Measurements from ENCODE around the gene PARP8.

Gene PARP8

DNA sequence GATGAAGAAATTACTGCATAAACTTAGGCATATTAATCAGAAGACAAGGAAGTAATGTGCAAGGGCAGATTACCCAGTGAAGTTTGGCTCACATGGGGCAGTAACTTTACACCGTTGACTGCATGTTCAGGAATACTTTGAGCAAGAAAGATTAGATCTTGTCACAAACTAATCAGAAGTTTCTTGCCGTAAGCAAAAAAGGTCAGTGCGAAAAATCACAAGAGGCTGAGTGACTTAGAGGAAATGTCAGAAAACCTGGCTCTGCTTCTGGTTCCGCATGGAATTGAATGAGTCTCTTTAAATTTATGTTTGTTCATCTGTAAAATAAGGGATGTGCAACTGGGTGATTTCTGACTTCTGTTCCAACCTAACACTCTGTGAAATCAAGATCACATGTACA is 64.4 kb downstream of the PARP8 start:
- Histone ChIP-seq H3K27me3 (ENCODE audit: control insufficient read depth, insufficient read depth, low read length) (no peaks in the 10 kb centered on the region), H3K4me3 (ENCODE audit: low read length) (no peak overlapping the region), H3K4me2 (ENCODE audit: low read length) (no peak overlapping the region), H3K9ac (ENCODE audit: low read depth, low read length) (no peak overlapping the region), H3K4me1 (ENCODE audit: control insufficient read depth, insufficient read depth, low read length) (peaks cover 14% of the 10 kb centered on the region), H3K36me3 (ENCODE audit: insufficient read depth, low read length) (no peaks in the 10 kb centered on the region), H3K9me3 (replicated peaks; ENCODE audit: low read length) (no peaks in the 10 kb centered on the region)

GRCh38 chr5:50733741-50734140 is 67.3 kb downstream of the PARP8 start:
- Histone ChIP-seq H3K4me3 (ENCODE audit: low read length) (no peak overlapping the region), H3K4me2 (ENCODE audit: low read length) (no peak overlapping the region), H3K9ac (ENCODE audit: low read depth, low read length) (no peak overlapping the region), H3K27me3 (ENCODE audit: control insufficient read depth, insufficient read depth, low read length) (no peaks in the 10 kb centered on the region), H3K36me3 (ENCODE audit: insufficient read depth, low read length) (no peaks in the 10 kb centered on the region), H3K4me1 (ENCODE audit: control insufficient read depth, insufficient read depth, low read length) (no peaks in the 10 kb centered on the region), H3K9me3 (replicated peaks; ENCODE audit: low read length) (no peaks in the 10 kb centered on the region)

DNA sequence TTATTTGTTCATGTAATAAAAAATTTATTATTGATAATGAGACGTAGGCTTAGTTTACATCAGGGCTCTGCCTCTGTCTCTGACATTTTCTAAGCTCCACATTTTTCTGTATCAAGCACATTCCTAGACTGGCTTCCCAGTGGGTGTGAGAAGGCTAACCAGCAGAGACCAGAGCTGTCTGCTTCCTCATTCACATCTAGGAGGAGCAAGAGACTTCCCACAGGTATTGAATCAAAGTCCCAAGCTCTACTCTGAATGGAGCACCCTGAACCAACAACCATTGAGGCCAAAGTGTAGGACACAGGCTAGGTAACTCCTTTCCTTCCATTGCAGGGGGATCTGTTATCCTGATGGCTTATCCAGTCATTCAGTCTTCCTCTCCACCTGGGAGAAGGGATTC is 72.4 kb downstream of the PARP8 start:
- H3K4me2 ChIP-seq (ENCODE audit: low read length): no peak overlapping the region
- no peaks in the 10 kb centered on the region for H3K9me3 ChIP-seq (replicated peaks; ENCODE audit: low read length)
- H3K36me3 ChIP-seq (ENCODE audit: insufficient read depth, low read length): no peaks in the 10 kb centered on the region
- H3K27me3 ChIP-seq (ENCODE audit: control insufficient read depth, insufficient read depth, low read length): no peaks in the 10 kb centered on the region
- H3K9ac ChIP-seq (ENCODE audit: low read depth, low read length): no peak overlapping the region
- H3K4me3 ChIP-seq (ENCODE audit: low read length): no peak overlapping the region
- H3K4me1 ChIP-seq (ENCODE audit: control insufficient read depth, insufficient read depth, low read length): no peaks in the 10 kb centered on the region

GRCh38 chr5:50740832-50741231 is 74.4 kb downstream of the PARP8 start:
- Histone ChIP-seq H3K27me3 (ENCODE audit: control insufficient read depth, insufficient read depth, low read length) (no peaks in the 10 kb centered on the region), H3K9ac (ENCODE audit: low read depth, low read length) (no peak overlapping the region), H3K4me2 (ENCODE audit: low read length) (no peak overlapping the region), H3K9me3 (replicated peaks; ENCODE audit: low read length) (no peaks in the 10 kb centered on the region), H3K36me3 (ENCODE audit: insufficient read depth, low read length) (no peaks in the 10 kb centered on the region), H3K4me1 (ENCODE audit: control insufficient read depth, insufficient read depth, low read length) (peaks cover 8% of the 10 kb centered on the region), H3K4me3 (ENCODE audit: low read length) (no peak overlapping the region)

- H3K27me3 ChIP-seq (ENCODE audit: control insufficient read depth, insufficient read depth, low read length): no peaks in the 10 kb centered on the region
- no peaks in the 10 kb centered on the region for H3K36me3 ChIP-seq (ENCODE audit: insufficient read depth, low read length)
- peak overlapping the region; percentile 78 for H3K4me2 ChIP-seq (ENCODE audit: low read length)
- no peaks in the 10 kb centered on the region for H3K9me3 ChIP-seq (replicated peaks; ENCODE audit: low read length)
- peak overlapping the region; percentile 59 for H3K4me3 ChIP-seq (ENCODE audit: low read length)
- peaks cover 8% of the 10 kb centered on the region for H3K4me1 ChIP-seq (ENCODE audit: control insufficient read depth, insufficient read depth, low read length)
- no peak overlapping the region for H3K9ac ChIP-seq (ENCODE audit: low read depth, low read length)
Measured at GRCh38 chr5:50744776-50745175, 78.3 kb downstream of the PARP8 start.

DNA sequence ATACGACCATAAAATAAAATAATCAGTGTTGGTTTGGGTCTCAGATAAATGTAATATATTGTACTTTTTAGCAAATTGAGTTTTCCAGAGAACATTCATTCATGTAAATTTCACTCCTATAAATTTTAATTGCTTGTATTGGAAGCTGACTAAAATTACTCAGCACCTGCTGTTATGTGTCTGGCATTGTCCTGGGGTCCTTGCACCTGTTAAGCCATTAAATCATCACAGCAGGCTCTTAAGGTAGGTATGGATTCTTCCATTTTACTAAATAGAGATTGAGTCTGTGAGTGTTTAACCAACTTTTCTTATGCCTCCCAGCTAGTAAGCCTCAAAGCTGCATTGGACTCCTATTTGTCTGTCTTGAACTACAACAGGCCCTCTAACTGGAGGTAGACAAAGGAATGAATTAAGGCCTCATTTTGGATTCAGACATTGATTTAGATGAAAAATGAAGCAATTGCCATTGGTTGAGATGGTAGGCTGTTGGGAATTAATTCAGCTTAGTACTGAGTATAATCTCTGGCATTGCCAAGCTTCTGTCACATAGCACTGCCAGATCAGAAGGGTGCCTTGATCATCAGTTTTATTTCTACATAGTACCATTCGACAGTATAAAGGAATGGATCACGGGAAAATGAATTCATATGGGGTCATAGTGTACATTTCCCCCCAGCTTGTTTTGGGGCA is 78.9 kb downstream of the PARP8 start:
- H3K4me2 ChIP-seq (ENCODE audit: low read length): peak overlapping the region; percentile 78
- H3K9ac ChIP-seq (ENCODE audit: low read depth, low read length): no peak overlapping the region
- peaks cover 8% of the 10 kb centered on the region for H3K4me1 ChIP-seq (ENCODE audit: control insufficient read depth, insufficient read depth, low read length)
- H3K9me3 ChIP-seq (replicated peaks; ENCODE audit: low read length): no peaks in the 10 kb centered on the region
- H3K36me3 ChIP-seq (ENCODE audit: insufficient read depth, low read length): no peaks in the 10 kb centered on the region
- H3K4me3 ChIP-seq (ENCODE audit: low read length): peak overlapping the region; percentile 59
- no peaks in the 10 kb centered on the region for H3K27me3 ChIP-seq (ENCODE audit: control insufficient read depth, insufficient read depth, low read length)

DNA sequence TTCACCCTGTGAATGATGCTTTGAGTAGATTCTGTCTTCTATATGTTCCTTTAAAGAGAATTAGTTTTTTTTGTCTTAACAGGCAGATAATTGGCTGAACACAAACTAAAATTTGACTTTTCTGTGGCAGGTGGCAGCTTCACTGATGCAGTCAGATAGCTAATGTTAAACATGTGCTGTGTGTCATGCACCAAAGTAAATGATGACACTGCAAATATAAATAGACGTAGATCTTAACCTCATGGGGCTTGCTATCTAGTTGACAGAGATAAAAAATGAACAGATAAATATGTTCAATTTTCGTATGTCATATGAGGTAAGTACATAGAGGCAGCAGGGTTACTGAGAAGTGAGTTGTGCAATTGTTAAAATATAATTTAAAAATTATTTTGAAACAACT is 82.7 kb downstream of the PARP8 start:
- Histone ChIP-seq H3K4me1 (ENCODE audit: control insufficient read depth, insufficient read depth, low read length) (peaks cover 8% of the 10 kb centered on the region), H3K9me3 (replicated peaks; ENCODE audit: low read length) (no peaks in the 10 kb centered on the region), H3K9ac (ENCODE audit: low read depth, low read length) (no peak overlapping the region), H3K36me3 (ENCODE audit: insufficient read depth, low read length) (no peaks in the 10 kb centered on the region), H3K4me3 (ENCODE audit: low read length) (no peak overlapping the region), H3K27me3 (ENCODE audit: control insufficient read depth, insufficient read depth, low read length) (no peaks in the 10 kb centered on the region), H3K4me2 (ENCODE audit: low read length) (no peak overlapping the region)

- Histone ChIP-seq H3K4me2 (ENCODE audit: low read length) (no peak overlapping the region), H3K36me3 (ENCODE audit: insufficient read depth, low read length) (no peaks in the 10 kb centered on the region), H3K4me1 (ENCODE audit: control insufficient read depth, insufficient read depth, low read length) (peaks cover 8% of the 10 kb centered on the region), H3K4me3 (ENCODE audit: low read length) (no peak overlapping the region), H3K27me3 (ENCODE audit: control insufficient read depth, insufficient read depth, low read length) (no peaks in the 10 kb centered on the region), H3K9me3 (replicated peaks; ENCODE audit: low read length) (no peaks in the 10 kb centered on the region), H3K9ac (ENCODE audit: low read depth, low read length) (no peak overlapping the region)
Measured at GRCh38 chr5:50749873-50750272, 83.4 kb downstream of the PARP8 start.

GRCh38 chr5:50751064-50751657 is 84.7 kb downstream of the PARP8 start:
- H3K27me3 ChIP-seq (ENCODE audit: control insufficient read depth, insufficient read depth, low read length): no peaks in the 10 kb centered on the region
- H3K4me2 ChIP-seq (ENCODE audit: low read length): no peak overlapping the region
- H3K4me3 ChIP-seq (ENCODE audit: low read length): no peak overlapping the region
- H3K36me3 ChIP-seq (ENCODE audit: insufficient read depth, low read length): no peaks in the 10 kb centered on the region
- no peak overlapping the region for H3K9ac ChIP-seq (ENCODE audit: low read depth, low read length)
- H3K4me1 ChIP-seq (ENCODE audit: control insufficient read depth, insufficient read depth, low read length): no peaks in the 10 kb centered on the region
- H3K9me3 ChIP-seq (replicated peaks; ENCODE audit: low read length): no peaks in the 10 kb centered on the region

DNA sequence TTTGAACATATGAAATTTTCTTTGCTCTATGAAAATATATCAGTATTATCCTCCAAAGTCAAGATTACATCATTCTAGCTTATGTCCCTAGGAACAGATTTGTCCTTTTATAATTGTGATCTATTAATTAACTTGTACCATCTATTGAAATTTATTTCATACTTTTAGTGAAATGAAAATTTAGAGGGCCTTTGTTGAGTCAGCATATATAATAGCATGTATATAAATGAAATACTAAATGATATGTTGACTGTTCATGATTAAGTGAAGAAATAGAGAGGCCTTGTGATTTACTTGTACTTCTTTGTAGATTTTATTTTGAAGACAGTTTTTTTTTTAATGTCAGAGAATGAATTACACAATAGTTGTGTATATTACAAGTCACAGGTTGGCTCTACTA is 86.4 kb downstream of the PARP8 start:
- Histone ChIP-seq H3K4me2 (ENCODE audit: low read length) (no peak overlapping the region), H3K36me3 (ENCODE audit: insufficient read depth, low read length) (no peaks in the 10 kb centered on the region), H3K4me3 (ENCODE audit: low read length) (no peak overlapping the region), H3K9ac (ENCODE audit: low read depth, low read length) (no peak overlapping the region), H3K27me3 (ENCODE audit: control insufficient read depth, insufficient read depth, low read length) (no peaks in the 10 kb centered on the region), H3K9me3 (replicated peaks; ENCODE audit: low read length) (no peaks in the 10 kb centered on the region), H3K4me1 (ENCODE audit: control insufficient read depth, insufficient read depth, low read length) (no peaks in the 10 kb centered on the region)

- no peaks in the 10 kb centered on the region for H3K27me3 ChIP-seq (ENCODE audit: control insufficient read depth, insufficient read depth, low read length)
- H3K4me1 ChIP-seq (ENCODE audit: control insufficient read depth, insufficient read depth, low read length): no peaks in the 10 kb centered on the region
- H3K4me2 ChIP-seq (ENCODE audit: low read length): no peak overlapping the region
- no peaks in the 10 kb centered on the region for H3K36me3 ChIP-seq (ENCODE audit: insufficient read depth, low read length)
- H3K9ac ChIP-seq (ENCODE audit: low read depth, low read length): no peak overlapping the region
- no peaks in the 10 kb centered on the region for H3K9me3 ChIP-seq (replicated peaks; ENCODE audit: low read length)
- no peak overlapping the region for H3K4me3 ChIP-seq (ENCODE audit: low read length)
Measured at GRCh38 chr5:50759526-50760270, 93.3 kb downstream of the PARP8 start.

All from skeletal muscle satellite cell (primary cell).